HL-60 (cell line): ENCODE results near the gene EPC1.

Source experiments
- DNase-seq, 2 experiments: peaks; one replicate each; pipeline ENCODE4 v3.0.0-alpha.2; 2010 to 2020; ENCODE audit warnings: low read depth in 1 of 2, low spot score in 1 of 2
- H3K27ac ChIP-seq: fragments of 250-450 bp; sonication (Bioruptor Pico); replicated peaks from 2 replicates; pipeline ENCODE4 v1.5.1; 2020; ENCODE audit warnings: mild to moderate bottlenecking, moderate library complexity
- H3K27me3 ChIP-seq: fragments of 250-450 bp; sonication (Bioruptor Pico); 2 replicates; pipeline ENCODE4 v1.5.1; 2021; ENCODE audit warnings: mild to moderate bottlenecking, moderate library complexity; ENCODE audit not compliant: insufficient read depth, poor library complexity, severe bottlenecking
- H3K4me3 ChIP-seq: replicated peaks from 2 replicates; pipeline ENCODE4 v1.5.1; 2011; ENCODE audit warnings: mild to moderate bottlenecking, control low read depth, low read length; ENCODE audit not compliant: insufficient read depth
- GABPA ChIP-seq: IDR thresholded peaks from 2 replicates; pipeline ENCODE4 v1.6.1; 2012; ENCODE audit warnings: low read depth
- POLR2AphosphoS5 ChIP-seq: IDR thresholded peaks from 2 replicates; pipeline ENCODE4 v1.6.1; 2012; ENCODE audit warnings: low read depth
- SPI1 ChIP-seq: IDR thresholded peaks from 2 replicates; pipeline ENCODE4 v1.6.1; 2012; ENCODE audit warnings: low read depth, mild to moderate bottlenecking, borderline replicate concordance
- TF ChIP-seq, protein P1 (sequence below): IDR thresholded peaks from 2 replicates; pipeline ENCODE4 v1.6.1; 2012; ENCODE audit warnings: low read depth; ENCODE audit not compliant: insufficient replicate concordance
- TF ChIP-seq, protein P2 (sequence below): IDR thresholded peaks from one replicate; pipeline ENCODE4 v1.5.1; 2011; ENCODE audit warnings: low read length, control low read depth, inconsistent platforms; ENCODE audit not compliant: insufficient read depth

EPC1 gene

GRCh38 chr10:32269343-32270100, 77.4 kb downstream of the EPC1 start:
- Histone ChIP-seq H3K4me3 (no peak overlapping the region), H3K27me3 (no peaks in the 10 kb centered on the region), H3K27ac (no peak overlapping the region)
- no peak for TF ChIP-seq SPI1
- no peak for DNase-seq

DNA sequence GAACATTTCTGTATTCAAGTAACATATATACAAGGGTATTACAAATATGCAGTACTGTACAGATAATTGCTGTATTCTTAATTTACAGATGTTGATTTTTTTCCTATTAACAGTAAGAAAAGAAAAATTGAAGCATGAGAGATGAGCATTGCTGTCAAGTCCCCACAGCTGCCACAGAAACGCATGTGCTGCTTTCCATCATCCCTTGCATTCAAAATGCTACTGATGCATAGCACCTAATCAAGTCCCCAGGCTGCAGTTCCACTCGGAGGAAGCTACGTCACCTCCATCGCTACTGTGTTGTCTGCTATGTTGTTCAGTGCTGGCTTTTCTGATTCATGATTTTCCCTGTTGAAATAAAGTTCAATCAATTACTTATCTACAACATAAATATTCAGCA, 78.2 kb downstream of the EPC1 start:
- Histone ChIP-seq H3K4me3 (no peak overlapping the region), H3K27me3 (no peaks in the 10 kb centered on the region), H3K27ac (no peak overlapping the region)
- no peak for DNase-seq
- TF ChIP-seq GABPA (no peak), SPI1 (no peak), POLR2AphosphoS5 (no peak)
- TF ChIP-seq, protein P1, sequence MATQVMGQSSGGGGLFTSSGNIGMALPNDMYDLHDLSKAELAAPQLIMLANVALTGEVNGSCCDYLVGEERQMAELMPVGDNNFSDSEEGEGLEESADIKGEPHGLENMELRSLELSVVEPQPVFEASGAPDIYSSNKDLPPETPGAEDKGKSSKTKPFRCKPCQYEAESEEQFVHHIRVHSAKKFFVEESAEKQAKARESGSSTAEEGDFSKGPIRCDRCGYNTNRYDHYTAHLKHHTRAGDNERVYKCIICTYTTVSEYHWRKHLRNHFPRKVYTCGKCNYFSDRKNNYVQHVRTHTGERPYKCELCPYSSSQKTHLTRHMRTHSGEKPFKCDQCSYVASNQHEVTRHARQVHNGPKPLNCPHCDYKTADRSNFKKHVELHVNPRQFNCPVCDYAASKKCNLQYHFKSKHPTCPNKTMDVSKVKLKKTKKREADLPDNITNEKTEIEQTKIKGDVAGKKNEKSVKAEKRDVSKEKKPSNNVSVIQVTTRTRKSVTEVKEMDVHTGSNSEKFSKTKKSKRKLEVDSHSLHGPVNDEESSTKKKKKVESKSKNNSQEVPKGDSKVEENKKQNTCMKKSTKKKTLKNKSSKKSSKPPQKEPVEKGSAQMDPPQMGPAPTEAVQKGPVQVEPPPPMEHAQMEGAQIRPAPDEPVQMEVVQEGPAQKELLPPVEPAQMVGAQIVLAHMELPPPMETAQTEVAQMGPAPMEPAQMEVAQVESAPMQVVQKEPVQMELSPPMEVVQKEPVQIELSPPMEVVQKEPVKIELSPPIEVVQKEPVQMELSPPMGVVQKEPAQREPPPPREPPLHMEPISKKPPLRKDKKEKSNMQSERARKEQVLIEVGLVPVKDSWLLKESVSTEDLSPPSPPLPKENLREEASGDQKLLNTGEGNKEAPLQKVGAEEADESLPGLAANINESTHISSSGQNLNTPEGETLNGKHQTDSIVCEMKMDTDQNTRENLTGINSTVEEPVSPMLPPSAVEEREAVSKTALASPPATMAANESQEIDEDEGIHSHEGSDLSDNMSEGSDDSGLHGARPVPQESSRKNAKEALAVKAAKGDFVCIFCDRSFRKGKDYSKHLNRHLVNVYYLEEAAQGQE = no peak
- TF ChIP-seq, protein P2, sequence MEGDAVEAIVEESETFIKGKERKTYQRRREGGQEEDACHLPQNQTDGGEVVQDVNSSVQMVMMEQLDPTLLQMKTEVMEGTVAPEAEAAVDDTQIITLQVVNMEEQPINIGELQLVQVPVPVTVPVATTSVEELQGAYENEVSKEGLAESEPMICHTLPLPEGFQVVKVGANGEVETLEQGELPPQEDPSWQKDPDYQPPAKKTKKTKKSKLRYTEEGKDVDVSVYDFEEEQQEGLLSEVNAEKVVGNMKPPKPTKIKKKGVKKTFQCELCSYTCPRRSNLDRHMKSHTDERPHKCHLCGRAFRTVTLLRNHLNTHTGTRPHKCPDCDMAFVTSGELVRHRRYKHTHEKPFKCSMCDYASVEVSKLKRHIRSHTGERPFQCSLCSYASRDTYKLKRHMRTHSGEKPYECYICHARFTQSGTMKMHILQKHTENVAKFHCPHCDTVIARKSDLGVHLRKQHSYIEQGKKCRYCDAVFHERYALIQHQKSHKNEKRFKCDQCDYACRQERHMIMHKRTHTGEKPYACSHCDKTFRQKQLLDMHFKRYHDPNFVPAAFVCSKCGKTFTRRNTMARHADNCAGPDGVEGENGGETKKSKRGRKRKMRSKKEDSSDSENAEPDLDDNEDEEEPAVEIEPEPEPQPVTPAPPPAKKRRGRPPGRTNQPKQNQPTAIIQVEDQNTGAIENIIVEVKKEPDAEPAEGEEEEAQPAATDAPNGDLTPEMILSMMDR = no peak

GRCh38 chr10:32266979-32267378, 80.0 kb downstream of the EPC1 start:
- H3K27ac ChIP-seq = no peak overlapping the region
- no peak for DNase-seq
- H3K4me3 ChIP-seq = no peak overlapping the region
- no peaks in the 10 kb centered on the region for H3K27me3 ChIP-seq
- TF ChIP-seq, protein P1 = no peak
- TF ChIP-seq POLR2AphosphoS5 (no peak), SPI1 (no peak), GABPA (no peak)
- TF ChIP-seq, protein P2 = no peak

- TF ChIP-seq, protein P1 = no peak
- no peak for TF ChIP-seq GABPA
- TF ChIP-seq POLR2AphosphoS5 = no peak
- TF ChIP-seq SPI1 = no peak
- TF ChIP-seq, protein P2 = no peak
- DNase-seq = no peak
- H3K27me3 ChIP-seq = no peaks in the 10 kb centered on the region
- H3K4me3 ChIP-seq = no peak overlapping the region
- H3K27ac ChIP-seq = no peak overlapping the region
Observed at GRCh38 chr10:32266566-32266965, 80.4 kb downstream of the EPC1 start.
